Sigmoid colon (tissue), 4 donors: ENCODE data around the gene PRAME.

Source experiments
- EP300 ChIP-seq, 4 donors: sonication (generic); formaldehyde crosslinking; IDR thresholded peaks; one replicate each; pipeline ENCODE4 v1.6.1; 2017; ENCODE audit warnings: antibody characterized with exemption in 4 of 4
- POLR2A ChIP-seq, 2 donors: fragments of 450-650 bp; IDR thresholded peaks; one replicate each; pipeline ENCODE4 v1.6.1; 2016; ENCODE audit warnings: antibody characterized with exemption in 2 of 2, mild to moderate bottlenecking in 2 of 2, moderate library complexity in 2 of 2
- POLR2AphosphoS5 ChIP-seq, 4 donors: sonication (generic); formaldehyde crosslinking; IDR thresholded peaks; one replicate each; pipeline ENCODE4 v1.6.1; 2017; ENCODE audit warnings: antibody characterized with exemption in 4 of 4
- TF ChIP-seq, protein P1 (sequence below), 4 experiments: fragments of 450-650 bp in 3 of 4; fragments of 200-600 bp in 1 of 4; IDR thresholded peaks; one replicate each; pipeline ENCODE4 v1.5.1; 2016 to 2019; ENCODE audit warnings: antibody characterized with exemption in 4 of 4, mild to moderate bottlenecking in 3 of 4, moderate library complexity in 2 of 4

DNA sequence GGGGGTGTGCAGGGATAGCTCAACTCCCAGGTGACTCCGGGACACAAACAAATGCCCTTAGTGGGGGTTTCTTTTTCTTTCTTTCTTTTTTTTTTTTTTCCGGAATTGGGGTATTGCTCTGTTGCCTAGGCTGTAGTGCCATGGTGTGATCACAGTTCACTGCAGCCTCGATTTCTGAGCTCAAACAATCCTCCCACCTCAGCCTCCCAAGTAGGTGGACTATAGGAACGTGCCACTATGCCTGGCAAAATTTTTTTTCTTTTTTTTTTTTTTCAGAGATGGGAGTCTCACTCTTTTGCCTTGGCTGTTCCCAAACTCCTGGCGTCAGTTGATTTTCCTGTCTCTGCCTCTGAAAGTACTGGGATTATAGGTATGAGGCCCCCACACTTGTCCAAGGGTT lies 25.2 kb downstream of the PRAME start:
- TF ChIP-seq, protein P1, sequence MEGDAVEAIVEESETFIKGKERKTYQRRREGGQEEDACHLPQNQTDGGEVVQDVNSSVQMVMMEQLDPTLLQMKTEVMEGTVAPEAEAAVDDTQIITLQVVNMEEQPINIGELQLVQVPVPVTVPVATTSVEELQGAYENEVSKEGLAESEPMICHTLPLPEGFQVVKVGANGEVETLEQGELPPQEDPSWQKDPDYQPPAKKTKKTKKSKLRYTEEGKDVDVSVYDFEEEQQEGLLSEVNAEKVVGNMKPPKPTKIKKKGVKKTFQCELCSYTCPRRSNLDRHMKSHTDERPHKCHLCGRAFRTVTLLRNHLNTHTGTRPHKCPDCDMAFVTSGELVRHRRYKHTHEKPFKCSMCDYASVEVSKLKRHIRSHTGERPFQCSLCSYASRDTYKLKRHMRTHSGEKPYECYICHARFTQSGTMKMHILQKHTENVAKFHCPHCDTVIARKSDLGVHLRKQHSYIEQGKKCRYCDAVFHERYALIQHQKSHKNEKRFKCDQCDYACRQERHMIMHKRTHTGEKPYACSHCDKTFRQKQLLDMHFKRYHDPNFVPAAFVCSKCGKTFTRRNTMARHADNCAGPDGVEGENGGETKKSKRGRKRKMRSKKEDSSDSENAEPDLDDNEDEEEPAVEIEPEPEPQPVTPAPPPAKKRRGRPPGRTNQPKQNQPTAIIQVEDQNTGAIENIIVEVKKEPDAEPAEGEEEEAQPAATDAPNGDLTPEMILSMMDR (IDR thresholded peaks at IDR 0.05), result no peak
- no peak for TF ChIP-seq POLR2A (IDR thresholded peaks at IDR 0.05)
- no peak for TF ChIP-seq POLR2AphosphoS5 (IDR thresholded peaks at IDR 0.05)
- TF ChIP-seq EP300 (IDR thresholded peaks at IDR 0.05), result no peak
